CD4-positive, alpha-beta T cell treated with Interleukin-15 for 1 hour (primary cell): ENCODE measurements around the gene TANK.
A peak's percentile ranks its signal among the peaks of the same experiment; 100 is the strongest.
"Not testable (repeated sequence)": the region's sequence is repeated elsewhere in the genome, so short reads cannot be mapped to it uniquely, and the experiment has no call there.

Source experiments
- DNase-seq: peaks from one replicate; pipeline ENCODE4 v3.0.0-alpha.2; 2020

TANK gene

GRCh38 chr2:161160226-161161073, at the start of gene TANK:
TANK (plus strand) TSS chr2:161160428; CDS start chr2:161179663, 19,235 bp downstream.
- DNase-seq: peak; percentile 95

GRCh38 chr2:161111531-161111930, 48.7 kb upstream of the TANK start:
- no peak for DNase-seq

GRCh38 chr2:161112908-161113307, 47.3 kb upstream of the TANK start:
- no peak for DNase-seq

GRCh38 chr2:161113693-161114575, 46.3 kb upstream of the TANK start:
- no peak for DNase-seq

GRCh38 chr2:161115205-161115604, 45.0 kb upstream of the TANK start:
- no peak for DNase-seq

- no peak for DNase-seq
Measured at GRCh38 chr2:161115605-161116380, 44.4 kb upstream of the TANK start.

GRCh38 chr2:161116509-161116908, 43.7 kb upstream of the TANK start:
- no peak for DNase-seq

GRCh38 chr2:161117506-161117905, 42.7 kb upstream of the TANK start:
- DNase-seq: no peak

GRCh38 chr2:161118722-161119121, 41.5 kb upstream of the TANK start:
- DNase-seq: no peak

- DNase-seq: no peak
Measured at GRCh38 chr2:161119483-161119882, 40.7 kb upstream of the TANK start.

GRCh38 chr2:161120775-161121174, 39.5 kb upstream of the TANK start:
- no peak for DNase-seq

GRCh38 chr2:161121622-161122021, 38.6 kb upstream of the TANK start:
- no peak for DNase-seq

GRCh38 chr2:161122772-161123530, 37.3 kb upstream of the TANK start:
- DNase-seq: no peak

GRCh38 chr2:161123531-161124030, 36.6 kb upstream of the TANK start:
- no peak for DNase-seq

- no peak for DNase-seq
Measured at GRCh38 chr2:161124201-161124600, 36.0 kb upstream of the TANK start.

GRCh38 chr2:161128885-161129284, 31.3 kb upstream of the TANK start:
- no peak for DNase-seq

- no peak for DNase-seq
Measured at GRCh38 chr2:161130354-161130753, 29.9 kb upstream of the TANK start.

- DNase-seq: no peak
Measured at GRCh38 chr2:161131074-161131680, 29.1 kb upstream of the TANK start.

- DNase-seq: no peak
Measured at GRCh38 chr2:161131804-161132203, 28.4 kb upstream of the TANK start.

- DNase-seq: not testable (repeated sequence)
Measured at GRCh38 chr2:161132384-161132783, 27.8 kb upstream of the TANK start.

- no peak for DNase-seq
Measured at GRCh38 chr2:161133366-161133765, 26.9 kb upstream of the TANK start.
